K562 (cell line): Measurements from ENCODE around the gene PRPSAP1. TPM values are rescaled to one million over a fixed set of nuclear protein-coding genes. Genes with fewer than 3 reads are reported as not detected.

Source experiments
- ARNT ChIP-seq, 2 experiments: fragments of 450-650 bp; IDR thresholded peaks; 2 replicates each; pipeline ENCODE4 v1.6.1; 2016; ENCODE audit warnings: mild to moderate bottlenecking in 1 of 2
- CBX2 ChIP-seq: fragments of 200-600 bp; sonication (generic); IDR thresholded peaks from one replicate; pipeline ENCODE4 v1.6.1; 2012; ENCODE audit warnings: mild to moderate bottlenecking, low read length, inconsistent platforms; ENCODE audit not compliant: insufficient read depth, poor library complexity, severe bottlenecking
- CREM ChIP-seq: IDR thresholded peaks from 2 replicates; pipeline ENCODE4 v1.6.1; 2014; ENCODE audit warnings: antibody characterized with exemption, low read depth
- HMG20A ChIP-seq: fragments of 450-650 bp; formaldehyde crosslinking; conservative IDR thresholded peaks from 2 replicates; pipeline ENCODE4 v1.4.0; 2020; ENCODE audit warnings: mild to moderate bottlenecking, mixed read lengths
- PCBP2 ChIP-seq: fragments of 200-400 bp; formaldehyde crosslinking; IDR thresholded peaks from 2 replicates; pipeline ENCODE4 v1.6.1; 2018; ENCODE audit warnings: low read length, low read depth, mild to moderate bottlenecking, moderate library complexity; ENCODE audit not compliant: poor library complexity, severe bottlenecking
- TCF7L2 ChIP-seq: fragments of 150-350 bp; IDR thresholded peaks from 2 replicates; pipeline ENCODE4 v1.6.1; 2016; ENCODE audit warnings: low read depth, mild to moderate bottlenecking, low read length, moderate library complexity
- ZSCAN29 ChIP-seq: fragments of 450-650 bp; IDR thresholded peaks from 2 replicates; pipeline ENCODE4 v1.6.1; 2017
- polyA plus RNA-seq, 8 experiments: library from polyadenylated mRNA; depleted of rRNA in 4 of 8; stranded (reverse) in 5 of 8; unstranded in 3 of 8; fragments of >200 nt; fragmentation: Nextera tagmentation in 2 of 8; fragmentation: Illumina TruSeq in 1 of 8; extraction: Ambion mirVana in 2 of 8; extraction: Trizol in 1 of 8; gene quantifications; 2 replicates each; pipeline versions ENCODE4 v1.2.1 to v1.2.3, GENCODE V29; 2011 to 2014; ENCODE audit warnings: inconsistent platforms in 1 of 8, missing spikeins in 1 of 8
- total RNA-seq, 7 experiments: library from RNA; depleted of rRNA in 6 of 7; stranded (reverse); fragments of >200 nt in 6 of 7; fragmentation: Illumina TruSeq in 2 of 7; extraction: Trizol in 2 of 7; gene quantifications; 2 replicates each; pipeline versions ENCODE4 v1.2.1 to v1.2.3, GENCODE V29; 2011 to 2021; ENCODE audit warnings: low replicate concordance in 1 of 7
- TF ChIP-seq, protein P1 (sequence below): fragments of 250-450 bp; sonication (Bioruptor Pico); IDR thresholded peaks from 2 replicates; pipeline ENCODE4 v1.8.0; 2022; ENCODE audit warnings: inconsistent platforms
- TF ChIP-seq, protein P2 (sequence below): fragments of 450-650 bp; formaldehyde crosslinking; IDR thresholded peaks from 2 replicates; pipeline ENCODE4 v1.4.0; 2020; ENCODE audit warnings: mild to moderate bottlenecking, moderate library complexity
- TF ChIP-seq, protein P3 (sequence below): fragments of 450-650 bp; IDR thresholded peaks from 2 replicates; pipeline ENCODE4 v1.6.1; 2017; ENCODE audit warnings: mild to moderate bottlenecking, moderate library complexity
- TF ChIP-seq, protein P4 (sequence below), 2 experiments: fragments of 450-650 bp; formaldehyde crosslinking in 1 of 2; IDR thresholded peaks; 2 replicates each; pipeline versions ENCODE4 v1.4.0 to v1.6.1; 2014 to 2020; ENCODE audit warnings: mild to moderate bottlenecking in 2 of 2, borderline replicate concordance in 1 of 2, low read depth in 1 of 2

Gene PRPSAP1
- total and polyA plus RNA-seq, 9 of the 15 experiments (the other 6 are each of a cell fraction or from before 2014, with no cell fraction given): 21.9 to 77.1 (median 40.8) TPM

DNA sequence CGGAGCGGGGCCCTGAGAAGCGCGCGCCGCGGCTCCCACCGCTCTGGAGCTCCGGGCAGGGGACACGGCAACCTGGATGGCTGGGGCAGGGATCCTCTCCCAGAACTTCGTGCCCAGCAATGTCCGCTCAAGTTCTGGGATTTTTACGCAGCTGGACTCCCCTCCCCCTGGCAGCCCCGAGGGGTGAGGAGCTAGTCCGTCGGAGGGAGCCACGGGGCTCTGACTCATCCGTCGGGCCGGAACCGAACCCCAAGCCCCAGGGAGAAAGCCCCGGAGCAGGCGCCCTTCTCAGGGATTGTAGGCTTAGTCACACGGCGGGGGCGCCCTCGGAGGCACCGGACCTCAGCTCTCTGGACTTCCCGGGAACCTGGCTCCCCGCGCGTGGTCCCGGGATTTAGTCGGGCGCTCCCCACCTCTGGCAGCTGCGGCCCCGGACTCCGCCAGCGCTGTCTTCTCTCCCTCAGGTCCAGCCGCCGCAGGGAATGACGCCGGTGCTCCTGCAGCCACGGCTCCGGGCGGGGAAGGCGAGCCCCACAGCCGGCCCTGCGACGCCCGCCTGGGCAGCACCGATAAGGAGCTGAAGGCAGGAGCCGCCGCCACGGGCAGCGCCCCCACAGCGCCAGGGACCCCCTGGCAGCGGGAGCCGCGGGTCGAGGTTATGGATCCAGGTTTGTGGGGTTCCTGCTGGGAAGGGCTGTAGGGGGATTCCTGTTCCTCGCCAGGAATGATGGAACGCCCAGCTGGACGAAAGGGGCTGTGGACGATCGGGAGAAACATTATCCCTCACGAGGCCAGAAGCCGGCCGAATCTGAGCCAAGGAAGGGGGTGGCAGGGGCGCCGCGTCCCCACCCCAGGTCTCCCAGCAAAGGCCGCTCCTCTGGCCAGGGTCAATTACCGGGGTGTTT is 31.5 kb upstream of the PRPSAP1 start (continued):
- TF ChIP-seq, protein P1, sequence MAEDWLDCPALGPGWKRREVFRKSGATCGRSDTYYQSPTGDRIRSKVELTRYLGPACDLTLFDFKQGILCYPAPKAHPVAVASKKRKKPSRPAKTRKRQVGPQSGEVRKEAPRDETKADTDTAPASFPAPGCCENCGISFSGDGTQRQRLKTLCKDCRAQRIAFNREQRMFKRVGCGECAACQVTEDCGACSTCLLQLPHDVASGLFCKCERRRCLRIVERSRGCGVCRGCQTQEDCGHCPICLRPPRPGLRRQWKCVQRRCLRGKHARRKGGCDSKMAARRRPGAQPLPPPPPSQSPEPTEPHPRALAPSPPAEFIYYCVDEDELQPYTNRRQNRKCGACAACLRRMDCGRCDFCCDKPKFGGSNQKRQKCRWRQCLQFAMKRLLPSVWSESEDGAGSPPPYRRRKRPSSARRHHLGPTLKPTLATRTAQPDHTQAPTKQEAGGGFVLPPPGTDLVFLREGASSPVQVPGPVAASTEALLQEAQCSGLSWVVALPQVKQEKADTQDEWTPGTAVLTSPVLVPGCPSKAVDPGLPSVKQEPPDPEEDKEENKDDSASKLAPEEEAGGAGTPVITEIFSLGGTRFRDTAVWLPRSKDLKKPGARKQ (CRISPR knock-in tag): no peak
- TF ChIP-seq HMG20A (CRISPR knock-in tag) (no peak), CREM (peak; percentile 5; the same call in 1 of the 2 replicates), CBX2 (no peak), ARNT (IDR thresholded peaks at IDR 0.05) (no peak), PCBP2 (no peak), ZSCAN29 (no peak), TCF7L2 (no peak)
- TF ChIP-seq, protein P2, sequence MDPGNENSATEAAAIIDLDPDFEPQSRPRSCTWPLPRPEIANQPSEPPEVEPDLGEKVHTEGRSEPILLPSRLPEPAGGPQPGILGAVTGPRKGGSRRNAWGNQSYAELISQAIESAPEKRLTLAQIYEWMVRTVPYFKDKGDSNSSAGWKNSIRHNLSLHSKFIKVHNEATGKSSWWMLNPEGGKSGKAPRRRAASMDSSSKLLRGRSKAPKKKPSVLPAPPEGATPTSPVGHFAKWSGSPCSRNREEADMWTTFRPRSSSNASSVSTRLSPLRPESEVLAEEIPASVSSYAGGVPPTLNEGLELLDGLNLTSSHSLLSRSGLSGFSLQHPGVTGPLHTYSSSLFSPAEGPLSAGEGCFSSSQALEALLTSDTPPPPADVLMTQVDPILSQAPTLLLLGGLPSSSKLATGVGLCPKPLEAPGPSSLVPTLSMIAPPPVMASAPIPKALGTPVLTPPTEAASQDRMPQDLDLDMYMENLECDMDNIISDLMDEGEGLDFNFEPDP (CRISPR knock-in tag): no peak
- TF ChIP-seq, protein P3, sequence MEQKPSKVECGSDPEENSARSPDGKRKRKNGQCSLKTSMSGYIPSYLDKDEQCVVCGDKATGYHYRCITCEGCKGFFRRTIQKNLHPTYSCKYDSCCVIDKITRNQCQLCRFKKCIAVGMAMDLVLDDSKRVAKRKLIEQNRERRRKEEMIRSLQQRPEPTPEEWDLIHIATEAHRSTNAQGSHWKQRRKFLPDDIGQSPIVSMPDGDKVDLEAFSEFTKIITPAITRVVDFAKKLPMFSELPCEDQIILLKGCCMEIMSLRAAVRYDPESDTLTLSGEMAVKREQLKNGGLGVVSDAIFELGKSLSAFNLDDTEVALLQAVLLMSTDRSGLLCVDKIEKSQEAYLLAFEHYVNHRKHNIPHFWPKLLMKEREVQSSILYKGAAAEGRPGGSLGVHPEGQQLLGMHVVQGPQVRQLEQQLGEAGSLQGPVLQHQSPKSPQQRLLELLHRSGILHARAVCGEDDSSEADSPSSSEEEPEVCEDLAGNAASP: no peak
- TF ChIP-seq, protein P4, sequence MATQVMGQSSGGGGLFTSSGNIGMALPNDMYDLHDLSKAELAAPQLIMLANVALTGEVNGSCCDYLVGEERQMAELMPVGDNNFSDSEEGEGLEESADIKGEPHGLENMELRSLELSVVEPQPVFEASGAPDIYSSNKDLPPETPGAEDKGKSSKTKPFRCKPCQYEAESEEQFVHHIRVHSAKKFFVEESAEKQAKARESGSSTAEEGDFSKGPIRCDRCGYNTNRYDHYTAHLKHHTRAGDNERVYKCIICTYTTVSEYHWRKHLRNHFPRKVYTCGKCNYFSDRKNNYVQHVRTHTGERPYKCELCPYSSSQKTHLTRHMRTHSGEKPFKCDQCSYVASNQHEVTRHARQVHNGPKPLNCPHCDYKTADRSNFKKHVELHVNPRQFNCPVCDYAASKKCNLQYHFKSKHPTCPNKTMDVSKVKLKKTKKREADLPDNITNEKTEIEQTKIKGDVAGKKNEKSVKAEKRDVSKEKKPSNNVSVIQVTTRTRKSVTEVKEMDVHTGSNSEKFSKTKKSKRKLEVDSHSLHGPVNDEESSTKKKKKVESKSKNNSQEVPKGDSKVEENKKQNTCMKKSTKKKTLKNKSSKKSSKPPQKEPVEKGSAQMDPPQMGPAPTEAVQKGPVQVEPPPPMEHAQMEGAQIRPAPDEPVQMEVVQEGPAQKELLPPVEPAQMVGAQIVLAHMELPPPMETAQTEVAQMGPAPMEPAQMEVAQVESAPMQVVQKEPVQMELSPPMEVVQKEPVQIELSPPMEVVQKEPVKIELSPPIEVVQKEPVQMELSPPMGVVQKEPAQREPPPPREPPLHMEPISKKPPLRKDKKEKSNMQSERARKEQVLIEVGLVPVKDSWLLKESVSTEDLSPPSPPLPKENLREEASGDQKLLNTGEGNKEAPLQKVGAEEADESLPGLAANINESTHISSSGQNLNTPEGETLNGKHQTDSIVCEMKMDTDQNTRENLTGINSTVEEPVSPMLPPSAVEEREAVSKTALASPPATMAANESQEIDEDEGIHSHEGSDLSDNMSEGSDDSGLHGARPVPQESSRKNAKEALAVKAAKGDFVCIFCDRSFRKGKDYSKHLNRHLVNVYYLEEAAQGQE (IDR thresholded peaks at IDR 0.05; ENCODE audit: borderline replicate concordance): no peak
- TF ChIP-seq, protein P4 (CRISPR knock-in tag; IDR thresholded peaks at IDR 0.05; ENCODE audit: low read depth): no peak
